ENCODE results near the gene IQCC. TPM values are rescaled to one million over a fixed set of nuclear protein-coding genes. Genes with fewer than 3 reads are reported as not detected.

IQCC gene
- polyA plus RNA-seq, 1 donor (not counting 4 experiments of a cell fraction or from before 2014, with no cell fraction given): 1.5 TPM

DNA sequence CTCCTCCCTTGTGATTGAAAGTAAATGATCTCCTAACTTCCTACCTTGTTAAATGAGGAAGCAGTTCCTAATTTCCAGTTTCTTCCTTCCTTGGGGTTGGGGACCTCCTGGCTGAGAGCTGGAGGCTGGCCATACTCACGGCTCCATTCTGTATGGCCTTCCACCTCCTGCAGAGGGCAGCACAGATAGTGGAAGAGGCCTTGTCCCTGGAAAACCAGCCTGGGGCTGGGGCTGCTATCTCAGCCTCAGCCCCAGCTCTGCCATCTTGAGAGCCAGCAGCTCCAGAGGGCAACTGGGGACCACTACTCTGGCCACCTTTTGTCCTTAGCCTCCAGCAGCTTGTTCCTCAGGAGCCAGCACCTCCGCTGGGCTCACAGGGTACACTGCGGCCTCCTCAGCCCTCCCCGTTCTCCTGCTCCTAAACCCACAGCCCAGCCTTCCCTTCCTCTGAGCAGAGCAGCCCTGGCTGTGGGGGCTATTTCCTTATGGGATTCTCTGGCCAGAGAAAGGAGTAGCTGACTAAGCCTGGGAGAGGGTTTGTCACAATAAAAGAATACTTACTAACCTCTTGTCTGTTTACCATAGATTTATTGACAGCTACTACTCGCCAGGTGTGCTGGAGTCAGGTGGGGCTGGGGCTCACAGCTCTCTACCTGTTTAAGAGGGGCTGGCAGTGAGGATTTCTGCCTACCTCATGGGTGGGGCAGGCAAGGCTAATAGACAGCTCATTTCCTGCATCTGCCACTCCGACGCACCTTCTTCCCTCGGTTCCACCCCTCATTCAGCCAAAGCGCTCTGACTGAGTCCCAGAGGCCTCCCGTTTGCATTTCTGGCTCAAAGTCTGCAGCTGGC, 10.4 kb downstream of the IQCC start:
- no peaks in the 10 kb centered on the region for H3K9me3 ChIP-seq (ENCODE audit: control insufficient read depth, low read depth, low read length)
- DNase-seq (ENCODE audit: low read depth, low spot score): no peak
- H3K4me3 ChIP-seq (ENCODE audit: control insufficient read depth in 2 of 3, extremely low read depth in 1 of 3, insufficient read depth in 2 of 3, low read depth in 1 of 3, low read length in 3 of 3): peak overlapping the region in 1 of 3 experiments; percentile 0
- peak overlapping the region; percentile 76 for H3K27ac ChIP-seq (ENCODE audit: control insufficient read depth, insufficient read depth, low read length)
- no peaks in the 10 kb centered on the region for H3K27me3 ChIP-seq (ENCODE audit: control insufficient read depth, extremely low read depth, insufficient read depth, low read length)
- peaks cover 21% of the 10 kb centered on the region for H3K4me1 ChIP-seq (ENCODE audit: control insufficient read depth, extremely low read depth, insufficient read depth, low read length)
- H4K20me1 ChIP-seq (ENCODE audit: control insufficient read depth, extremely low read depth, insufficient read depth, low read length): no peaks in the 10 kb centered on the region
- peaks cover 19 to 34% of the 10 kb centered on the region in 2 experiments for H3K36me3 ChIP-seq (ENCODE audit: control insufficient read depth in 2 of 2, extremely low read depth in 1 of 2, insufficient read depth in 2 of 2, low read length in 2 of 2)
- peak overlapping the region; percentile 52 for H3K4me2 ChIP-seq (ENCODE audit: control insufficient read depth, extremely low read depth, insufficient read depth, low read depth, low read length)
- dilution Hi-C loops (cut with MboI; ENCODE audit: extremely low pct_ligation_motif_present, low sequenced_read_pairs): no loop called here
- H2AFZ ChIP-seq (ENCODE audit: control insufficient read depth, low read length): no peak overlapping the region
- no peaks in the 10 kb centered on the region for H3K9me1 ChIP-seq (ENCODE audit: control insufficient read depth, extremely low read depth, insufficient read depth, low read length)
- peaks cover 3% of the 10 kb centered on the region for H3K79me2 ChIP-seq (ENCODE audit: control insufficient read depth, insufficient read depth, low read length)
- peak; percentile 80 for FAIRE-seq
- H3K9ac ChIP-seq (ENCODE audit: control insufficient read depth, extremely low read depth, insufficient read depth, low read length): peak overlapping the region; percentile 67
- TF ChIP-seq, protein P1, sequence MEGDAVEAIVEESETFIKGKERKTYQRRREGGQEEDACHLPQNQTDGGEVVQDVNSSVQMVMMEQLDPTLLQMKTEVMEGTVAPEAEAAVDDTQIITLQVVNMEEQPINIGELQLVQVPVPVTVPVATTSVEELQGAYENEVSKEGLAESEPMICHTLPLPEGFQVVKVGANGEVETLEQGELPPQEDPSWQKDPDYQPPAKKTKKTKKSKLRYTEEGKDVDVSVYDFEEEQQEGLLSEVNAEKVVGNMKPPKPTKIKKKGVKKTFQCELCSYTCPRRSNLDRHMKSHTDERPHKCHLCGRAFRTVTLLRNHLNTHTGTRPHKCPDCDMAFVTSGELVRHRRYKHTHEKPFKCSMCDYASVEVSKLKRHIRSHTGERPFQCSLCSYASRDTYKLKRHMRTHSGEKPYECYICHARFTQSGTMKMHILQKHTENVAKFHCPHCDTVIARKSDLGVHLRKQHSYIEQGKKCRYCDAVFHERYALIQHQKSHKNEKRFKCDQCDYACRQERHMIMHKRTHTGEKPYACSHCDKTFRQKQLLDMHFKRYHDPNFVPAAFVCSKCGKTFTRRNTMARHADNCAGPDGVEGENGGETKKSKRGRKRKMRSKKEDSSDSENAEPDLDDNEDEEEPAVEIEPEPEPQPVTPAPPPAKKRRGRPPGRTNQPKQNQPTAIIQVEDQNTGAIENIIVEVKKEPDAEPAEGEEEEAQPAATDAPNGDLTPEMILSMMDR (optimal IDR thresholded peaks at IDR 0.05 in 1 of 3, IDR thresholded peaks at IDR 0.05 in 1 of 3, conservative IDR thresholded peaks at IDR 0.05 in 1 of 3; ENCODE audit: extremely low read depth in 1 of 3, insufficient read depth in 2 of 3, low read length in 3 of 3): peak; percentile 88 to 91 (median 90)
- no peak for TF ChIP-seq EZH2 (IDR thresholded peaks at IDR 0.05; ENCODE audit: low read length)

DNA sequence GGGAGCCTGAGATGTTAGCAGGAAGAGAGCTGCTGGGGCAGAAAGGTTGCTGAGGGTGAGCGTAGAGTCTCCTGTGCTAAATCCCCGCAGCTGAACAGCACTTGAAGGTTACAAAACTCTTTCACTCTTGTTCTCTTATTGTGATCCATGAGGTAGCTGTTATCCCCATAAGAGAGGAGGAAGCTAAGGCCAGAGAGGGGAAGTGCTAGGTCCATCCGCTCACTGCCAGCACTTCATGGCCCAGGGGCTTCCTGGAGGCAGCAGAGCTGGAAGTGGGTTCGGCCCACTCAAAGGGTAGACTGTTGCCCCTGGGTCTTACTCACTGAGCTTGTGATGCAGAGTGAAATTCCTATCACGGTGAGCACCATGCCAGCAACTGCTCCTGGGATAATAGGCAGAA, 11.1 kb downstream of the IQCC start:
- no peak overlapping the region for H3K4me2 ChIP-seq (ENCODE audit: control insufficient read depth, extremely low read depth, insufficient read depth, low read depth, low read length)
- DNase-seq (ENCODE audit: low read depth, low spot score) (no peak), FAIRE-seq (no peak)
- H3K27ac ChIP-seq (ENCODE audit: control insufficient read depth, insufficient read depth, low read length): peak overlapping the region; percentile 76
- peaks cover 28% of the 10 kb centered on the region for H3K4me1 ChIP-seq (ENCODE audit: control insufficient read depth, extremely low read depth, insufficient read depth, low read length)
- TF ChIP-seq, protein P1 (optimal IDR thresholded peaks at IDR 0.05 in 1 of 3, IDR thresholded peaks at IDR 0.05 in 1 of 3, conservative IDR thresholded peaks at IDR 0.05 in 1 of 3; ENCODE audit: extremely low read depth in 1 of 3, insufficient read depth in 2 of 3, low read length in 3 of 3): no peak
- no peak for TF ChIP-seq EZH2 (IDR thresholded peaks at IDR 0.05; ENCODE audit: low read length)
- no peak overlapping the region for H3K4me3 ChIP-seq (ENCODE audit: control insufficient read depth in 2 of 3, extremely low read depth in 1 of 3, insufficient read depth in 2 of 3, low read depth in 1 of 3, low read length in 3 of 3)
- H3K9me3 ChIP-seq (ENCODE audit: control insufficient read depth, low read depth, low read length): no peaks in the 10 kb centered on the region
- no peaks in the 10 kb centered on the region for H3K9me1 ChIP-seq (ENCODE audit: control insufficient read depth, extremely low read depth, insufficient read depth, low read length)
- dilution Hi-C loops (cut with MboI; ENCODE audit: extremely low pct_ligation_motif_present, low sequenced_read_pairs): no loop called here
- H3K27me3 ChIP-seq (ENCODE audit: control insufficient read depth, extremely low read depth, insufficient read depth, low read length): no peaks in the 10 kb centered on the region
- no peak overlapping the region for H2AFZ ChIP-seq (ENCODE audit: control insufficient read depth, low read length)
- no peaks in the 10 kb centered on the region for H4K20me1 ChIP-seq (ENCODE audit: control insufficient read depth, extremely low read depth, insufficient read depth, low read length)
- H3K9ac ChIP-seq (ENCODE audit: control insufficient read depth, extremely low read depth, insufficient read depth, low read length): no peak overlapping the region
- peaks cover 19 to 34% of the 10 kb centered on the region in 2 experiments for H3K36me3 ChIP-seq (ENCODE audit: control insufficient read depth in 2 of 2, extremely low read depth in 1 of 2, insufficient read depth in 2 of 2, low read length in 2 of 2)
- peaks cover 11% of the 10 kb centered on the region for H3K79me2 ChIP-seq (ENCODE audit: control insufficient read depth, insufficient read depth, low read length)

Measured in keratinocyte (primary cell).